DMS153 treated with DMSO at 0.1 percent for 48 hours (cell line): ENCODE results near the gene ENTPD6.
"Not testable (repeated sequence)": the region's sequence is repeated elsewhere in the genome, so short reads cannot be mapped to it uniquely, and the experiment has no call there.

Experiments used
- DNase-seq: peaks from one replicate; lab custom pipeline; 2025; ENCODE audit not compliant: unreplicated experiment; lab: John Stamatoyannopoulos, UW

ENTPD6 gene

GRCh38 chr20:25240851-25241658 lies 45.5 kb downstream of the ENTPD6 start:
- not testable (repeated sequence) for DNase-seq

- DNase-seq = not testable (repeated sequence)
Observed at GRCh38 chr20:25241659-25241955, 46.1 kb downstream of the ENTPD6 start.

- DNase-seq = no peak
Observed at GRCh38 chr20:25242231-25242630, 46.7 kb downstream of the ENTPD6 start.

GRCh38 chr20:25243416-25243979 lies 48.0 kb downstream of the ENTPD6 start:
- DNase-seq = no peak

GRCh38 chr20:25244976-25245375 lies 49.5 kb downstream of the ENTPD6 start:
- no peak for DNase-seq

GRCh38 chr20:25245461-25245860 lies 49.9 kb downstream of the ENTPD6 start:
- no peak for DNase-seq

GRCh38 chr20:25246182-25246999 lies 50.9 kb downstream of the ENTPD6 start:
- DNase-seq = no peak

GRCh38 chr20:25247000-25247517 lies 51.5 kb downstream of the ENTPD6 start:
- peak; percentile 22 for DNase-seq

- DNase-seq = no peak
Observed at GRCh38 chr20:25247518-25247955, 52.0 kb downstream of the ENTPD6 start.

- peak; percentile 48 for DNase-seq
Observed at GRCh38 chr20:25247956-25248785, 52.7 kb downstream of the ENTPD6 start, which contains the start of gene PYGB. Gene PYGB (plus strand): TSS chr20:25248085. CDS start chr20:25248179, 94 bp downstream.

GRCh38 chr20:25248786-25249172 lies 53.3 kb downstream of the ENTPD6 start:
- DNase-seq = no peak

- DNase-seq = no peak
Observed at GRCh38 chr20:25249198-25249931, 53.9 kb downstream of the ENTPD6 start.

GRCh38 chr20:25250508-25250907 lies 55.0 kb downstream of the ENTPD6 start:
- no peak for DNase-seq

GRCh38 chr20:25251019-25251418 lies 55.5 kb downstream of the ENTPD6 start:
- no peak for DNase-seq

GRCh38 chr20:25251558-25251957 lies 56.0 kb downstream of the ENTPD6 start:
- no peak for DNase-seq

- DNase-seq = no peak
Observed at GRCh38 chr20:25252230-25252651, 56.7 kb downstream of the ENTPD6 start.

- no peak for DNase-seq
Observed at GRCh38 chr20:25252686-25253421, 57.3 kb downstream of the ENTPD6 start.

- no peak for DNase-seq
Observed at GRCh38 chr20:25253606-25254275, 58.2 kb downstream of the ENTPD6 start.

- DNase-seq = no peak
Observed at GRCh38 chr20:25254571-25254970, 59.1 kb downstream of the ENTPD6 start.
